Kidney epithelial cell (primary cell): Measurements from ENCODE around the gene TBC1D13. TPM values are rescaled to one million over a fixed set of nuclear protein-coding genes. Genes with fewer than 3 reads are reported as not detected.
"Not testable (repeated sequence)": the region's sequence is repeated elsewhere in the genome, so short reads cannot be mapped to it uniquely, and the experiment has no call there.

Source experiments
- DNase-seq: peaks from one replicate; pipeline ENCODE4 v3.0.0-alpha.2; 2010; ENCODE audit warnings: low read depth
- H3K27me3 ChIP-seq: 2 replicates; pipeline ENCODE4 v1.6.0; 2011; ENCODE audit warnings: low read length; ENCODE audit not compliant: control insufficient read depth, insufficient read depth
- H3K36me3 ChIP-seq: 2 replicates; pipeline ENCODE4 v1.5.1; 2011; ENCODE audit warnings: low read length; ENCODE audit not compliant: control insufficient read depth, insufficient read depth
- H3K4me3 ChIP-seq: 2 replicates; pipeline ENCODE4 v1.5.1; 2011; ENCODE audit warnings: low read depth, mild to moderate bottlenecking, control low read depth, low read length
- CTCF ChIP-seq: IDR thresholded peaks from 2 replicates; pipeline ENCODE4 v1.5.1; 2011; ENCODE audit warnings: mild to moderate bottlenecking, moderate library complexity, low read length, control low read depth, inconsistent platforms; ENCODE audit not compliant: insufficient read depth, poor library complexity, severe bottlenecking
- total RNA-seq: library from RNA; depleted of rRNA; stranded (reverse); fragments of >200 nt; gene quantifications from 2 replicates; pipeline ENCODE4 v1.2.3, GENCODE V29; 2015

The TBC1D13 gene
- total RNA-seq, 1 donor from 2014 or later, result 17.7 TPM

- no peak for TF ChIP-seq CTCF
- H3K27me3 ChIP-seq, result no peaks in the 10 kb centered on the region
- H3K4me3 ChIP-seq, result peak overlapping the region; percentile 98
- DNase-seq, result no peak
- no peaks in the 10 kb centered on the region for H3K36me3 ChIP-seq
Measured at GRCh38 chr9:128770286-128771030, 16.6 kb upstream of the TBC1D13 start.

GRCh38 chr9:128771094-128771721, 15.8 kb upstream of the TBC1D13 start:
- Histone ChIP-seq H3K36me3 (no peaks in the 10 kb centered on the region), H3K27me3 (no peaks in the 10 kb centered on the region), H3K4me3 (peak overlapping the region; percentile 98)
- no peak for DNase-seq
- no peak for TF ChIP-seq CTCF

DNA sequence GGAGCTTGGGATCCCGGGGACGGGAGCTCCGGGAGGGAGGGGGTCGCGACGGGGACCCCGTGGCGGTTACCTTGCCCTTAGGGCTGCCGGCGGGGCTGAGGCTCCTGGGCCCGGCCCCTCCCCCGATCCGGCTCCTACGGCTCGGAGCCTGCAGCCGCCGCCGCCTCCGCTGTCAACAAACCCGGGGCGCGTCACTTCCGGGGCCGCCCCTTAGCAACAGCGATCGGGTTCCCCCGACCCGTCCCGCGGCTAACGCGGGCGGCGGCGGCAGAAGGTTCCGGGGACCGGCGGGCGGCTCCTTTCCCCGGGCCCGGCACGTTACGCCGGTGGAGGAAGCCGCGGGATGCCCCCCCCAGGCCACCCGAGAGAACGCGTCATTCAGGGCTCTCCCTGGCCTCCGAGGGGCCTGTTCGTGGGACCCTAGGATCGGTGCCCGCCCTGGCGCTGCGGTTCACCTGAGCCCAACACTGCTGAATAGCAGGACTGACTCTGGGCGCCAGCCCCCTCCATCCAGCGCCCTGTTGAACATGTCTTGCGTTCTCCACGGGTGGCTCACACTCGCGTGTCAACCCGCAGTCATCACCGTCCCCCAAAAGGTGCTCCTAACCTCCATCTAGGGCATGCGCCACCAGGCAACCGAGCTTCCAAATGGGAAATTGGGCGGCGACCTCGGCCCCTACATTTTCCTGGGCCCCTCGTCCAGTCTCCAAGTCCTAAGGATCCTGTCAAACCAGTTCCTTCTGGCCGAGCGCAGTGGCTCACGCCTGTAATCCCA, 15.1 kb upstream of the TBC1D13 start, which contains the start of gene ZER1:
Gene ZER1, minus strand, starts transcription at position 183 of the 775 bp plus-strand sequence. CDS start 16,362 bp downstream, outside the sequence.
- Histone ChIP-seq H3K4me3 (peak within 1 kb of the TSS; percentile 98), H3K36me3 (no peaks in the 10 kb centered on the region), H3K27me3 (no peaks in the 10 kb centered on the region)
- TF ChIP-seq CTCF, result no peak
- no peak for DNase-seq

- no peak for DNase-seq
- H3K27me3 ChIP-seq, result no peaks in the 10 kb centered on the region
- no peaks in the 10 kb centered on the region for H3K36me3 ChIP-seq
- TF ChIP-seq CTCF, result no peak
- H3K4me3 ChIP-seq, result no peak overlapping the region
Measured at GRCh38 chr9:128773049-128773448, 14.0 kb upstream of the TBC1D13 start.

DNA sequence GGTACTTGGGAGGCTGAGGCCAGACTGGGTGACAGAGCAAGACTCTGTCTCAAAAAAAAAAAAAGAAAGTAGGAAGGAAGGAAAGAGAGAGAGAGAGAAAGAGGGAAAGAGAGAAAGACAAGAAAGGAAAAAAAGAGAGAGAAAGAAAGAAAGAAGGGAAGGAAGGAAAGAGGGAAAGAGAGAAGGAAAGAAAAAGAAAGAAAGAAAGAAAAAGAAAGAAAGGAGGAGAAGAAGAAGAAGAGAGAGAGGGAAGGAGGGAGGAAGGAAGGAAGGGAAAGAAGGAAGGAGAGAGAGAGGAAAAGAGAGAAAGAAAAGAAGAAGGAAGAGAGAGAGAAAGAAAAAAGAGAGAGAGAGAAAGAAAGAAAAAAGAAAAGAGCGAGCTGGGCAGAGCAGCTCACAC, 12.2 kb upstream of the TBC1D13 start:
- Histone ChIP-seq H3K36me3 (no peaks in the 10 kb centered on the region), H3K27me3 (no peaks in the 10 kb centered on the region), H3K4me3 (no peak overlapping the region)
- DNase-seq, result no peak
- no peak for TF ChIP-seq CTCF

DNA sequence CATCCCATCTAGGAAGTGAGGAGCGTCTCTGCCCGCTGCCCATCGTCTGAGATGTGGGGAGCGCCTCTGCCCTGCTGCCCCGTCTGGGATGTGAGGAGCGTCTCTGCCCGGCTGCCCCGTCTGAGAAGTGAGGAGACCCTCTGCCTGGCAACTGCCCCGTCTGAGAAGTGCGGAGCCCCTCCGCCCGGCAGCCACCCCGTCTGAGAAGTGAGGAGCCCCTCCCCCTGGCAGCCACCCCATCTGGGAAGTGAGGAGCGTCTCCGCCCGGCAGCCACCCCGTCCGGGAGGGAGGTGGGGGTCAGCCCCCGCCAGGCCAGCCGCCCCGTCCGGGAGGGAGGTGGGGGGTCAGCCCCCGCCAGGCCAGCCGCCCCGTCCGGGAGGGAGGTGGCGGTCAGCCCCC, 7.0 kb upstream of the TBC1D13 start:
- not testable (repeated sequence) for H3K27me3 ChIP-seq, DNase-seq, H3K4me3 ChIP-seq, H3K36me3 ChIP-seq
